HuH-7.5 (cell line): ENCODE measurements around the gene SLC39A3.

ENCODE experiments used
- DNase-seq: peaks from one replicate; pipeline ENCODE4 v3.0.0; 2011; ENCODE audit warnings: low spot score

SLC39A3 gene

GRCh38 chr19:2747349-2747748 is 7.5 kb upstream of the SLC39A3 start:
- DNase-seq = no peak

GRCh38 chr19:2744113-2744512 is 4.3 kb upstream of the SLC39A3 start:
- DNase-seq = no peak

- DNase-seq = no peak
Observed at GRCh38 chr19:2743099-2743498, 3.3 kb upstream of the SLC39A3 start.

GRCh38 chr19:2740314-2740656 is 468 bp upstream of the SLC39A3 start:
- no peak for DNase-seq

- DNase-seq = no peak
Observed at GRCh38 chr19:2736550-2737190, 3.1 kb downstream of the SLC39A3 start.

GRCh38 chr19:2735374-2735773 is 4.4 kb downstream of the SLC39A3 start:
- no peak for DNase-seq

GRCh38 chr19:2734589-2735288 is 5.1 kb downstream of the SLC39A3 start:
- DNase-seq = no peak

- DNase-seq = no peak
Observed at GRCh38 chr19:2733930-2734588, 5.8 kb downstream of the SLC39A3 start.

GRCh38 chr19:2732883-2733282 is 6.9 kb downstream of the SLC39A3 start:
- no peak for DNase-seq

- no peak for DNase-seq
Observed at GRCh38 chr19:2732157-2732725, 7.6 kb downstream of the SLC39A3 start.

GRCh38 chr19:2731181-2731995 is 8.4 kb downstream of the SLC39A3 start:
- no peak for DNase-seq

- DNase-seq = no peak
Observed at GRCh38 chr19:2729943-2730818, 9.6 kb downstream of the SLC39A3 start.

GRCh38 chr19:2728783-2729387 is 10.9 kb downstream of the SLC39A3 start:
- no peak for DNase-seq

GRCh38 chr19:2727640-2727944 is 12.2 kb downstream of the SLC39A3 start:
- DNase-seq = no peak

- DNase-seq = no peak
Observed at GRCh38 chr19:2726904-2727639, 12.7 kb downstream of the SLC39A3 start.

GRCh38 chr19:2726160-2726855 is 13.5 kb downstream of the SLC39A3 start:
- no peak for DNase-seq

- DNase-seq = no peak
Observed at GRCh38 chr19:2724148-2724557, 15.7 kb downstream of the SLC39A3 start.

- DNase-seq = no peak
Observed at GRCh38 chr19:2723747-2724146, 16.1 kb downstream of the SLC39A3 start.

- no peak for DNase-seq
Observed at GRCh38 chr19:2723345-2723715, 16.5 kb downstream of the SLC39A3 start.
